Heart left ventricle (tissue), 16 donors: ENCODE data around the gene CXCL12. TPM values are rescaled to one million over a fixed set of nuclear protein-coding genes. Genes with fewer than 3 reads are reported as not detected.

ENCODE experiments used
- ATAC-seq, 4 donors: fragments of 200-7000 bp; cut with Tn5 transposase; one replicate each; pipeline ENCODE4 v1.9.1; 2020 to 2022; ENCODE audit warnings: moderate library complexity in 4 of 4, mild to moderate bottlenecking in 3 of 4, moderate number of reproducible peaks in 1 of 4
- DNase-seq, 5 donors: peaks; one replicate each; pipeline ENCODE4 v3.0.0-alpha.2; 2020
- H3K27ac ChIP-seq, 12 donors: fragments of 200-600 bp; sonication (generic) in 4 of 12; one replicate each; pipeline versions ENCODE4 v1.5.0 to v1.8.0; 2016 to 2022; ENCODE audit warnings: mild to moderate bottlenecking in 2 of 12
- H3K27me3 ChIP-seq, 9 donors: fragments of 200-600 bp; sonication (generic) in 2 of 9; one replicate each; pipeline versions ENCODE4 v1.5.1 to v1.8.0; 2016 to 2022; ENCODE audit warnings: mild to moderate bottlenecking in 3 of 9
- H3K36me3 ChIP-seq, 9 donors: fragments of 200-600 bp; sonication (generic) in 2 of 9; one replicate each; pipeline versions ENCODE4 v1.5.0 to v1.8.0; 2018 to 2022; ENCODE audit warnings: mild to moderate bottlenecking in 2 of 9
- H3K4me1 ChIP-seq, 12 donors: fragments of 200-600 bp; sonication (generic) in 4 of 12; one replicate each; pipeline versions ENCODE4 v1.5.0 to v1.8.0; 2016 to 2022; ENCODE audit warnings: mild to moderate bottlenecking in 3 of 12
- H3K4me3 ChIP-seq, 12 donors: fragments of 200-600 bp; sonication (generic) in 4 of 12; one replicate each; pipeline versions ENCODE4 v1.5.0 to v1.8.0; 2017 to 2022; ENCODE audit warnings: mild to moderate bottlenecking in 9 of 12, moderate library complexity in 4 of 12
- H3K9me3 ChIP-seq, 12 donors: fragments of 200-600 bp; sonication (generic) in 4 of 12; one replicate each; pipeline versions ENCODE4 v1.5.0 to v1.8.0; 2016 to 2022; ENCODE audit warnings: mild to moderate bottlenecking in 1 of 12
- CTCF ChIP-seq, 12 donors: fragments of 200-600 bp; sonication (generic) in 4 of 12; IDR thresholded peaks; one replicate each; pipeline versions ENCODE4 v1.5.0 to v1.8.0; 2018 to 2022; ENCODE audit warnings: antibody characterized with exemption in 12 of 12, mild to moderate bottlenecking in 5 of 12
- POLR2A ChIP-seq, 2 donors: fragments of 450-650 bp; IDR thresholded peaks; one replicate each; pipeline ENCODE4 v1.6.1; 2017; ENCODE audit warnings: antibody characterized with exemption in 2 of 2, mild to moderate bottlenecking in 2 of 2, moderate library complexity in 2 of 2
- WGBS, 4 donors: extraction: QIAGEN DNeasy Blood & Tissue Kit in 2 of 4; methylation state at CpG; one replicate each; pipeline versions ENCODE4 v1.1.5 to v1.1.7; 2013 to 2018; 5-methylcytosine and 5-hydroxymethylcytosine counted together
- intact Hi-C, 10 donors: fragments of 100-400 bp; cut with DNase I; formaldehyde crosslinking; loops; one replicate each; pipeline versions ENCODE4 v1.11.1 to v1.14.2; 2022
- polyA plus RNA-seq, 2 donors: library from polyadenylated mRNA; stranded (reverse); fragments of 200-250 nt; gene quantifications; one replicate each; pipeline ENCODE4 v1.2.3, GENCODE V29; 2013
- total RNA-seq, 9 donors: library from RNA; depleted of rRNA in 2 of 9; stranded (reverse); fragments of >200 nt in 2 of 9; fragmentation: NEBNext Ultra II Directional in 3 of 9; extraction: Animal tissue kit (Norgen Biotek cat#: 25700) in 3 of 9; gene quantifications; one replicate each; pipeline versions ENCODE4 v1.1.0 to v1.2.4, GENCODE V29; 2016 to 2023
- donor health status: ischemic (EF 13 %, LVEDD 7.1; RV severe dilation, severe dysfunction).
- donor health status: healthy with polysubstance abuse.
- donor health status: DM: no; HTN: yes; CAD: no.
- donor health status: DM: no; HTN: no; CAD: no.
- donor health status: ischemic (EF 25% LVEDD 6.9; RV normal size, moderate dysfunction).
- donor health status: ischemic (EF 25% LVEDD 5.7; RV mildly dilated, moderate dysfunction).
- donor health status: healthy.
- donor health status: DM: yes; HTN: yes; CAD: no.
- donor health status: ischemic (EF 35%, LVEDD 5.7; RV mildly dilated, moderate dysfunction).
- donor health status: nonischemic (EF 11% LVEDD 7.7; RV severe dilation, severe dysfunction).
- donor health status: DM: yes; HTN: yes; CAD: no.
- donor health status: PGD.
- donor health status: ischemic (EF 29% LVEDD 5.4; RV normal size, mild dysfunction).
- donor health status: nonischemic (EF 23%, LVEDD 6.1; RV moderate dilation, normal function).

CXCL12 gene
- total and polyA plus RNA-seq, 11 donors = 56.4 to 203 (median 125) TPM

DNA sequence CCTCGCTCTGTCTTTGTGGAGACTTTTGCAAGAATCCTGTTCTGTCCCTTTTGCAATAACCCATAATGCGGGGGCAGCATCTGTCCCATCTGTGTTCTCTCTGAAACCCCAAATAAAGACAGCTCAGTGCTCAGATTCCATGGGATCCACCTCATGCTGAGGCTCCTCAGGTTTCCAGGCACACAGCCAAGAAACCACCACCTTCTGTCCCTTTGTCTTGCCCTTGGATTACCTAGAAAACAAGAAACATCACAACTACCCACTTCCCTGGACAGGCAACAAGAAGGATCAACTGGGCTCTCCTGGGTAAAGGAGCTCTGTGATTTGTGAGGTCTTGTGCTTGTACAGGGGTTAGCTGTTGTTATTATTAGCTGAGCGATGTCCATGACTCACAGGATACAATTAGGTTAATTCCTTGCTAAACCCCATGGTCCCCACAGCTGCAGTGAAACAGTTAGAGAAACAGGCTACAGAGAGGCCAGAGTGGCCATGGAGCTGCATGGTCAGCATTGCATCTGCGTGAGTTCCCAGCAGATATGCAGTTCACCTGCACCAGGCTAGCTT lies 50.2 kb downstream of the CXCL12 start:
- H3K36me3 ChIP-seq = no peaks in the 10 kb centered on the region
- ATAC-seq (peak; percentile 61 to 87 (median 74)), DNase-seq (no peak)
- no peak for TF ChIP-seq CTCF (IDR thresholded peaks at IDR 0.05)
- no peak for TF ChIP-seq POLR2A (IDR thresholded peaks at IDR 0.05)
- H3K9me3 ChIP-seq = no peaks in the 10 kb centered on the region
- intact Hi-C loops = no loop called here
- no peak overlapping the region for H3K4me3 ChIP-seq
- 82 to 90% (median 88%) methylated on average over 4 of the region's 4 CpGs for WGBS, 4 donors
- peaks cover 0 to 16% (median 5%) of the 10 kb centered on the region in 12 donors for H3K4me1 ChIP-seq
- H3K27ac ChIP-seq = peak overlapping the region in 1 of 12 donors; percentile 17
- H3K27me3 ChIP-seq = no peaks in the 10 kb centered on the region

GRCh38 chr10:44334091-44334490 lies 50.8 kb downstream of the CXCL12 start:
- intact Hi-C loops = no loop called here
- H3K36me3 ChIP-seq = no peaks in the 10 kb centered on the region
- no peak overlapping the region for H3K27ac ChIP-seq
- ATAC-seq = no peak
- no peak for DNase-seq
- no peaks in the 10 kb centered on the region for H3K27me3 ChIP-seq
- H3K4me1 ChIP-seq = peaks cover 0 to 16% (median 5%) of the 10 kb centered on the region in 12 donors
- TF ChIP-seq CTCF (IDR thresholded peaks at IDR 0.05) (no peak), POLR2A (IDR thresholded peaks at IDR 0.05) (no peak)
- 95 to 98% (median 97%) methylated on average over 6 of the region's 6 CpGs for WGBS, 4 donors
- H3K4me3 ChIP-seq = no peak overlapping the region
- no peaks in the 10 kb centered on the region for H3K9me3 ChIP-seq

GRCh38 chr10:44333511-44333910 lies 51.4 kb downstream of the CXCL12 start:
- no peak overlapping the region for H3K27ac ChIP-seq
- DNase-seq (no peak), ATAC-seq (no peak)
- 95 to 98% (median 98%) methylated on average over 10 of the region's 10 CpGs for WGBS, 4 donors
- no peak overlapping the region for H3K4me3 ChIP-seq
- H3K4me1 ChIP-seq = peaks cover 0 to 16% (median 5%) of the 10 kb centered on the region in 12 donors
- intact Hi-C loops = no loop called here
- H3K36me3 ChIP-seq = no peaks in the 10 kb centered on the region
- TF ChIP-seq POLR2A (IDR thresholded peaks at IDR 0.05) (no peak), CTCF (IDR thresholded peaks at IDR 0.05) (no peak)
- H3K27me3 ChIP-seq = no peaks in the 10 kb centered on the region
- no peaks in the 10 kb centered on the region for H3K9me3 ChIP-seq

GRCh38 chr10:44332465-44332864 lies 52.4 kb downstream of the CXCL12 start:
- no peak for ATAC-seq
- intact Hi-C loops = no loop called here
- TF ChIP-seq CTCF (IDR thresholded peaks at IDR 0.05) (no peak), POLR2A (IDR thresholded peaks at IDR 0.05) (no peak)
- Histone ChIP-seq H3K9me3 (no peaks in the 10 kb centered on the region), H3K36me3 (no peaks in the 10 kb centered on the region), H3K4me3 (no peak overlapping the region), H3K27me3 (no peaks in the 10 kb centered on the region), H3K4me1 (peaks cover 0 to 16% (median 5%) of the 10 kb centered on the region in 12 donors), H3K27ac (no peak overlapping the region)
- 66 to 90% (median 75%) methylated on average over 7 of the region's 7 CpGs for WGBS, 4 donors
- no peak for DNase-seq
